Retinal pigment epithelial cell (primary cell): ENCODE results near the gene CSRNP3.

Source experiments
- DNase-seq: peaks from one replicate; pipeline ENCODE4 v3.0.0-alpha.2; 2010; ENCODE audit warnings: low read depth
- H3K4me3 ChIP-seq: 2 replicates; pipeline ENCODE4 v1.5.1; 2011; ENCODE audit warnings: mild to moderate bottlenecking, low read length, control low read depth, moderate library complexity
- CTCF ChIP-seq: conservative IDR thresholded peaks from 2 replicates; pipeline ENCODE4 v1.5.1; 2011; ENCODE audit warnings: low read depth, low read length, control low read depth, inconsistent platforms

Gene CSRNP3

GRCh38 chr2:165508927-165509326 is 39.4 kb downstream of the CSRNP3 start:
- no peak overlapping the region for H3K4me3 ChIP-seq
- DNase-seq = no peak
- TF ChIP-seq CTCF = no peak

GRCh38 chr2:165513479-165513878 is 44.0 kb downstream of the CSRNP3 start:
- TF ChIP-seq CTCF = no peak
- no peak overlapping the region for H3K4me3 ChIP-seq
- DNase-seq = no peak

- no peak for TF ChIP-seq CTCF
- no peak for DNase-seq
- H3K4me3 ChIP-seq = no peak overlapping the region
Observed at GRCh38 chr2:165518611-165519010, 49.1 kb downstream of the CSRNP3 start.

- no peak overlapping the region for H3K4me3 ChIP-seq
- no peak for TF ChIP-seq CTCF
- no peak for DNase-seq
Observed at GRCh38 chr2:165522719-165523118, 53.2 kb downstream of the CSRNP3 start.

- no peak overlapping the region for H3K4me3 ChIP-seq
- no peak for DNase-seq
- TF ChIP-seq CTCF = no peak
Observed at GRCh38 chr2:165524720-165525119, 55.2 kb downstream of the CSRNP3 start.

- no peak for TF ChIP-seq CTCF
- no peak overlapping the region for H3K4me3 ChIP-seq
- no peak for DNase-seq
Observed at GRCh38 chr2:165528691-165529090, 59.2 kb downstream of the CSRNP3 start.

- H3K4me3 ChIP-seq = no peak overlapping the region
- DNase-seq = no peak
- no peak for TF ChIP-seq CTCF
Observed at GRCh38 chr2:165529130-165529529, 59.6 kb downstream of the CSRNP3 start.
